NCI-H2171 (cell line): ENCODE measurements around the gene PRLH.

ENCODE experiments used
- DNase-seq: peaks from one replicate; lab custom pipeline; 2025; lab: John Stamatoyannopoulos, UW

PRLH gene

GRCh38 chr2:237565974-237566373, 400 bp upstream of the PRLH start:
- DNase-seq = no peak

GRCh38 chr2:237567276-237568029, 1.1 kb downstream of the PRLH start:
- DNase-seq = no peak

- no peak for DNase-seq
Observed at GRCh38 chr2:237568121-237568660, 1.8 kb downstream of the PRLH start.

DNA sequence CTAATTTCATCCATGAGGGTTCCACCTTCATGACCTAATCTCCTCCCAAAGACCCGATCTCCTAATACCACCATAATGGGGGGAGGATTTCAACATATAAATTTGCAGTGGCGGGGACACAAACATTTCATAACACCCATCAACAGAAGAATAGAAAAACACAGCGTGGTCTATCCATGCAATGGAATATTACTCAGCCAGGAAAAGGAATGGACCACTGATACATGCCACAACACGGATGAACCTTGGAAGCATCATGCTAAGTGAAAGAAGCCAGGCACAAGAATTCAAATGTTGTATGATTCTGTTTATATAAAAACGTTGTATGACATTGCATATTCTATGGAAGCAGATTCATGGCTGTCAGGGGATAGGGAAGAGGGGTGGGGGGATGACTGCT, 2.7 kb downstream of the PRLH start:
- no peak for DNase-seq

GRCh38 chr2:237569896-237570295, 3.5 kb downstream of the PRLH start:
- DNase-seq = no peak

DNA sequence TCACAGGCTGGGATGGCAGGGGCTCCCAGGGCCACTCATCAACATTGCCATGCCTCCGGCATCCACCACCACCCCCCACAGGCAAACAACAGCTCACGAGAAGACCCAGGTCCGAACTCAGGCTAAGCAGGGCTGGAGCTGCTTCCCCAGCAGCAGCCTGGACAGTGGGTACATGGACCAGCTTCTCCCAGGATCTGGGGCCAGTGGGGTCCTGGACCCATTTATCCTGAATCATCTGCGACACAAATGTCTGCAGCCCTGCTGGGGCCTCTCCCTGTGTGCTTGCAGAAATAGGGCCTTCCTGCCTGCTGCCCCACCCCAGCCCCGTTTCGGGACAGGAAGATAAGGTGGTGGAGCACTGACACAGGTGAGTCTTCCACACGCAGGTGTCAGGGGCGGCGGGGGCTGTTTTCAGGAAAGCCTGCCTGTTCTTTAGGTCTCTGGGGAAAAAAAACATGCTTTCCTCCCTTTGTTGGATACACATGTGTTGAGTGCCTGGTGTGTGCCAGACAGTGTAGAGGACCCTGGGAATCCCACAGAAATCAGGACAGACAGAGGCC, 4.5 kb downstream of the PRLH start:
- no peak for DNase-seq

DNA sequence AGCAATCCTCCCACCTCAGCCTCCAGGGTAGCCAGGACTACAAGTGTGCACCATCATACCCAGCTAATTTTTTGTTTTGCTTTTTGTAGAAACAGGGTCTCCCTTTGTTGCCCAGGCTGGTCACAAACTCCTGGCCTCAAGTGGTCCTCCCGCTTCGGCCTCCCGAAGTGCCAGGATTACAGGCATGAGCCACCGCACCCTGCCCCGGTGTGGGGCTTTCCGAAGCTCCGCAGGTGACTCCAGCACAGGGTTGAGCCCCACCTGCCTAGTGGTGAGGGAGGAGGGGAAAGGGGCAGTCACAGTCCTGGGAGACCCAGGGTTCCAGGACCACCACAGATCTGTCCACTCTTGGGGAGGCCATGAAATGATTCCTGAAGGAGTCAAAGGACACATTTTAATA, 5.2 kb downstream of the PRLH start:
- no peak for DNase-seq

- peak; percentile 62 for DNase-seq
Observed at GRCh38 chr2:237572021-237572741, 5.8 kb downstream of the PRLH start.

DNA sequence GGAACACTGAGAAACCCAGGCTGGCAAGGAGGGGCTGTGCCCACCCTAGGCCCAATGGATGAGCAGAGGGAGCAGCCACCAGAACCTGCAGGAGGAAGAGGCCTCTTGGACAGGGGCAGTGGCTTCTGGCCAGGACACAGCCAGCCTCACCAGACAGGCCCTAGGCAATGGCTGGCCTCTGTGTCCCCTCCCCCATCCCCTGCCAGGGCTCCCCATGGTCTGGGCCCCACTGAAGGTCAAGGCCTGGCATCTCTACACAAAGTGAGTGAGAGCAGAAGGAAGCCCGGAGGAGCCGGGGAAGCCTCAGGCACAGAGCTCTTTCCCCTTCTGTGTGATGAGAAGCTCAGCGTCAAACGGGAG, 6.3 kb downstream of the PRLH start:
- no peak for DNase-seq

DNA sequence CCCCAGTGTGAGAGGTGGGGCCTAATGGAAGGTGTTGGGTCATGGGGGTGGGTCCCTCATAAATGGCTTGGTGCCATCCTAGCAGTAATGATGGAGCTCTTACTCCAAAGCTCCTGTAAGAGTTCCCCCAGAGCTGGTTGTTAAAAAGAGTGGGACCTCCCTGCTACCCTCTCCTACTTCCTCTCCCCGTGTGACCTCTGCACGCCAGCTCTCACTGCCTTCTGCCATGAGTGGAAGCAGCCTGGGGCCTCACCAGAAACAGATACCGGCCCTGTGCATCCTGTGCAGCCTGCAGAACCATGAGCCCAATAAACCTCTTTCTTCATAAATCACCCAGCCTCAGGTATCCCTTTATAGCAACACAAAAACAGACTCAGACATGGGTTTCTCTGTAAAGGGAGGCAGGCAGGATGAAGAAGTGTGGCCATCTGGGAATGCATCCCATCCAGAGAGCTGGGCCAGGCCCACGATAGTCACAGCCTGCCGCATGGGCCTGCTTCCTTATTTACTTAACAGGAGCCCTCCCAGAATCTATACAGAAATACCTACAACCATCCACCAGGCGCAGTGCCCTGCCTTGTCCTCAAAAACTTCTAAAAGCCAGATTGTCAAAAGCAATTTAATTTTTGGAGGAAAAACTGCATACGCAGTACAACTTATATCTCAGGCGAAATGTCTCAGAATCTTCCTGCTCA, 7.5 kb downstream of the PRLH start:
- no peak for DNase-seq

- DNase-seq = no peak
Observed at GRCh38 chr2:237574467-237574866, 8.1 kb downstream of the PRLH start.

DNA sequence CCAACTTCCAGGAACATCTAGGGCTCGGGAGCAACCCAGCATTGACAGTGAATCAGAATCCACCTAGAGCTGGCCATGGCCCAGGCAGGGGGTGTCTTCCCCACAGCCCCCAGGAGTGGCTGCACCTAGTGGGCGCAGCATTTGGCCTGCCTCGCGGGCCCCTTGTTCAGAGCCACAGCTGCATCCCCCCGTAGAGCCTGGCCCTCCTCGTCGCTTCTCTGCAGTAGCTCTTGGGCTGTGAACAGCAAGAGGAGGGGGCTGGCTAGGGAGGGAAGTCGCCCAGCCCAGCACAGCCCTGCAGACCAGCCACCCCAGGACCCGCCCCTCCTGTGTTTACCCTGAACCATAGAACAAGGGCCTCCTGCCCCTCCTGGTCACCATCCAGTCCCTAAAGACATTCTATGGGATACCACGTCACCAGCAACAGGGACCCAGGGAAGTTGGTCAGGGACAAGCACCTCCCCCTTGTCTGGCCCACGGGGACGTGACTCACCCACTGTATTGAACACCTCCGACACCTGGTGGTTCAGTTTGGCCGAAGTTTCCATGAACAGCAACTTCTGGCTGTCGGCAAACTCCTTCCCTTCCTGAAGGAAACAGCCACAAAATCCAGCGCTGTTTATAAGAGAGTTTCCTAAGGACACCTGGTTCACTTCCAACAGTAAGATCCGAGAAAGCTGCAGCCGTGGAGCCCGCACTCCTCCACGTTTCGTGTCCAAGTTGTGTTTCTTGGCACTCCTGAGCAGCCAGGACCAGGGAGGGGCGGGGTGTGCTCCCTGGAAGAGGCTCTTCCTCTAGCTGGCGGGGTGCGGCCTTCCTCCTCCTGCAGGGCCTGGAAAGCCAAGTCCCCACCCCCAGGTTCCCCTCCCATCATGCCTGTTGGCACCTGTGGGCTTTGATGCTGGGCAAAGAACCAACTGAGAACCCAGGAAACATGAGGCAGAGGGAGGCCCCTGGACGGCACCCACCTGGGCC, 8.8 kb downstream of the PRLH start:
- no peak for DNase-seq

DNA sequence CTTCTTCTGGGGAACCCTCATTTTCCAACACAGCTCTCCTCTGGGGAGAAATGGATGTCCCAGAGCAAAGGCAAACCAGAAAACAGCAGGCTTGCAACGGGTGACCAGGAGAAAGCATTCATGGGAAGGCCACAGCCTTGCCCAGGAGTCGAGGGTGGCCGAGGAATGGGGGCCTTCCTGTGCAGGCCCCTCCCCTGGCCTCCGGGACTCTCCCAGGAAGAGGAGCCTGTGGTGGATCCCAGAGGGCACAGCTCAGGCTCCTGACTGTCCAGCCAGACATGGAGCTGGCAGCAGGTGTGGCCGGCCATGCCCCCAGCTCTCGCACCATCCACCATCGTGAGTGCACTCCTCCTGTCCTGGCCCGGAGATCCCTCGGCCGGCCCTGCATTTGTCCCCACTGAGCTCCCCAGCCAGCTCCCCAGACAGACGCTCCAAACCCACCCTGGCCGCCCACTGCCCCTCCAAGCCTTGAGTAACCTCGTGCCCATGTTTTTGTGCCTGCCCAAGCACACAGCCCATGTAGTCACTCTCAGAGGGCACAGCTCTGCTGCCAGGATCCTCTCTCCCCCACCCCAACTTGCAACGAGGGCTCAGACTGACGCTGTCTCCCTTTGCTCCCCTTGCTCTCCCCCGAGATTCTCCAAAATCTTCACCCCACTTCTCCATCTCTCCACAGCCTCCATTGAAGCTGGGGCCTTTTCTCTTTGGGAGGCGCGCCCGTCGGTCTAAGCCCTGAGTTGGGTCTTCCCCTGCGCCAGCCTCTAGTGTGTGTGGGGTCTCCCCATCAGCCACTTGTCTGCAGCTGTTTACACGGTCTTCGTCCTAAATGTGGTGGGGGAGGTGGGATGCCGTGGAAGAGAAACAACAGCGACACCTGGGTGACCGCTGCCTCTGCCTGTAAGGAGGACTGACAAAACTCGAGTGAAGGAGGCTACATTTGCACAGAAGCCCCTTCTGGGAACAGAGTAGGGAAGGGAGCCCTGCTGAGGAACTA, 9.8 kb downstream of the PRLH start:
- DNase-seq = no peak

DNA sequence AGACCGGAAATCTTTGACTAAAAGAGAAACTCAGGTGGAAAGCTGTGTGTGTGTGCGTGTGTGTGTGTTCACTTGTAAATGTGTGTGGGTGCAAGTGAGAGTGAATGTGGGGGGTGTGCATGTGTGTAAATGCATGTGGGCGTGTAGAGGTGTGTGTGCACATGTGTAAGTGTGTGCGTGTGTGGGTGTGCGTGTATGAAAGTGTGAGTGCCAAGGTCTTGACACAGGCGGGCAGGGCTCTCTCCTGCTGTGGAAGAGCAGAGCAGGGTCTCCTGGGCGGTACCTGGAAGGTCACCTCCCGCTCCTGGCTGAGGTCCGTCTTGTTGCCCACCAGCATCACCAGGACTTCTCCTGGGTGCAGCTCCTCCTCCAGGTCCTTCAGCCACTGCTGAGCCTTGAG, 10.6 kb downstream of the PRLH start:
- DNase-seq = no peak

DNA sequence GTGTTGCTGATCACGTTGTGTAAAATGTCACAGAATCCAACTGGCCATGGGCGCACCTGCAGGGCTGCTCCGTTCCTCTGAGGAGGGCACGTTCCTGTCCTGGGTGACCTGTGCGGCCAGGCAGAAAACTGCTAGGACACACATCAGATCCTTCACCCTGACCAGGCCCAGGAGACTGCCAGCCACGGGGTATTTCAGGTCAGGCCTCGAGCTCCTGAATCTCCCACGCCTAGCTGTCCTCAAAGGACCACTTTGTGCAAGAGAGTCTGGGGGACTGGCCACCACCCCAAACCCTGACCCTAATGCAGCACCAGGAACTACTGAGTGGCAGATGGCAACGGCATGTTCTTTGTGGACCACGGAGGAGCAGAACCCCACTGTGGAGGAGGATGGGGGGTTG, 11.1 kb downstream of the PRLH start:
- DNase-seq = no peak

DNA sequence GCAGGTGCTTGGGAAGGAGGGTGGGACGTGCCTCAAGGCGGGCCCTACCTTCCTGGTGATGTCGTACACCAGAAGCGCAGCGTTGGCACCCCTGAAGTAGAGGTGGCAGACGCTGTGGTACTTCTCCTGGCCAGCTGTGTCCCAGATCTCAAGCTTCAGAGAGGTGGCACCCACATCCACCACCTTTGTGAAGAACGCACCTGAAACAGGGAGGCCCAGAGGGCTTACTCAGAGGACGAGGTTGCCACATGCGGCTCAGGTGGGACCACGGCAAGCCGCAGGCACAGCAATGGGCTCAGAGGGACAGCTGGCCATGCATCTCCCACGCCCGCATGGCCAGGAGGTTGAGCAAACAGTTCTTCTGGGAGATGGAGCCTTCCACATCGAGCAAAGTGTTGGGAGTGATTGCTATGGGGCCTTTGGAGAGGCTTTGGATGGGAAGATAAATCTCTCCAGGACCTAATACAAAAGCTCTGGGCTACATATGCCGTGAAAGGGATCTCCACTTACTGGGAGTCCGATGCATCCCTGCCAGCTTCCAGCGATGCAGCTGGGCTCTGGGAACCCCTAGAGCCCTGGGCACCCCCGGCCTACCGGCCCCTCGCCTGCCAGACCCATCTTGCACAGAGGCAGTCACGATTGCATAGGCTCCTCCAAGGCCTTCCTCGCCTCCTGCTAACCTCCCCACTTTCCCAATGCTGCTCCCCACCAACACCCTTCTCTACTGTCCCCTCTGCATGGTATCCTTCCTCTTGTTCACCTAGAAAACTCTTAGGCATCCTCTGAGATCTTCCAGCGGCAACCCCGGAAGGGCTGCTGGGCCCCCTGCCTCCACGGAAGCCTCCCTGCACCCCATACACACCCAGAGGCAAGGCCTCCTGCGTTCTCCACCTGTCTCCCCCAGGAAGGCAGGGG, 11.8 kb downstream of the PRLH start:
- DNase-seq = no peak

DNA sequence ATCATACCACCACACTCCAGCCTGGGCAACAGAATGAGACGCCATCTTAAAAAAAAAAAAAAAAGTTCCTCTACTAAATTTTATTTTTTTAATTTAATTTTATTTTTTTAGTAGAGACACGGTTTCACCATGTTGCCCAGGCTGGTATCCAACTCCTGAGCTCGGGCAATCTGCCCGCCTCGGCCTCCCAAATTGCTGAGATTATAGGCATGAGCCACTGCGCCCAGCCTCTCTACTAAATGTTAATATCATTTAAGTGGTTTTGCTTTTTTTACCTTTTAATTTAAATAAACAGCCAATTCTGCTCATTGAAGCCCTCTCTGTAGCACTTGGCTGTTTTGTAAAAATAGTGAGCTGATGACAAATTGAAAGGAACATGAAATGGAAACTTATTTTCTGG, 15.0 kb downstream of the PRLH start:
- DNase-seq = no peak

- DNase-seq = no peak
Observed at GRCh38 chr2:237581751-237582746, 15.7 kb downstream of the PRLH start.
